H9 (cell line): ENCODE measurements around the gene NFATC2IP. TPM values are rescaled to one million over a fixed set of nuclear protein-coding genes. Genes with fewer than 3 reads are reported as not detected.

ENCODE experiments used
- DNase-seq: peaks from one replicate; pipeline ENCODE4 v3.0.0-alpha.2; 2017
- H2AFZ ChIP-seq: one replicate; pipeline ENCODE4 v1.6.1; 2013; ENCODE audit warnings: mild to moderate bottlenecking, low read length, control low read depth, moderate library complexity
- H2AK5ac ChIP-seq: 2 replicates; pipeline ENCODE4 v1.6.1; 2013; ENCODE audit warnings: low read length, control low read depth, mixed read lengths; ENCODE audit not compliant: insufficient read length
- H2BK120ac ChIP-seq: one replicate; pipeline ENCODE4 v1.6.1; 2013; ENCODE audit warnings: low read depth, mild to moderate bottlenecking, low read length, control low read depth, inconsistent platforms; ENCODE audit not compliant: poor library complexity, severe bottlenecking
- H2BK12ac ChIP-seq: 2 replicates; pipeline ENCODE4 v1.6.1; 2013; ENCODE audit warnings: low read length, control low read depth, mixed read lengths, low read depth; ENCODE audit not compliant: insufficient read length
- H2BK15ac ChIP-seq: 2 replicates; pipeline ENCODE4 v1.6.1; 2013; ENCODE audit warnings: low read depth, low read length, control low read depth
- H2BK20ac ChIP-seq: one replicate; pipeline ENCODE4 v1.6.1; 2013; ENCODE audit warnings: low read depth, mild to moderate bottlenecking, low read length, control low read depth, inconsistent platforms; ENCODE audit not compliant: poor library complexity, severe bottlenecking
- H2BK5ac ChIP-seq: 2 replicates; pipeline ENCODE4 v1.6.1; 2013; ENCODE audit warnings: low read length, control low read depth, mixed read lengths; ENCODE audit not compliant: insufficient read length
- H3K14ac ChIP-seq: 2 replicates; pipeline ENCODE4 v1.6.1; 2013; ENCODE audit warnings: low read length, control low read depth; ENCODE audit not compliant: insufficient read depth
- H3K18ac ChIP-seq: 2 replicates; pipeline ENCODE4 v1.6.1; 2013; ENCODE audit warnings: low read depth, mild to moderate bottlenecking, mixed read lengths, low read length, control low read depth; ENCODE audit not compliant: insufficient read length
- H3K23ac ChIP-seq: 2 replicates; pipeline ENCODE4 v1.6.1; 2013; ENCODE audit warnings: low read length, control low read depth, mixed read lengths, low read depth; ENCODE audit not compliant: insufficient read length
- H3K23me2 ChIP-seq: 2 replicates; pipeline ENCODE4 v1.6.1; 2013; ENCODE audit warnings: low read depth, mild to moderate bottlenecking, mixed read lengths, low read length, control low read depth; ENCODE audit not compliant: insufficient read length, poor library complexity, severe bottlenecking
- H3K27ac ChIP-seq: 2 replicates; pipeline ENCODE4 v1.5.1; 2013; ENCODE audit warnings: low read length, control low read depth, mixed read lengths, low read depth; ENCODE audit not compliant: insufficient read length
- H3K27me3 ChIP-seq: 2 replicates; pipeline ENCODE4 v1.6.1; 2013; ENCODE audit warnings: low read length, control low read depth, inconsistent platforms; ENCODE audit not compliant: insufficient read depth
- H3K4ac ChIP-seq: 2 replicates; pipeline ENCODE4 v1.6.1; 2013; ENCODE audit warnings: low read depth, mild to moderate bottlenecking, control low read depth, inconsistent platforms, low read length, moderate library complexity
- H3K4me1 ChIP-seq: 2 replicates; pipeline ENCODE4 v1.6.1; 2013; ENCODE audit warnings: low read length, control low read depth, inconsistent platforms; ENCODE audit not compliant: insufficient read depth
- H3K4me2 ChIP-seq: 2 replicates; pipeline ENCODE4 v1.6.1; 2013; ENCODE audit warnings: low read length, control low read depth, mixed read lengths; ENCODE audit not compliant: insufficient read length, insufficient read depth
- H3K56ac ChIP-seq: 2 replicates; pipeline ENCODE4 v1.6.1; 2013; ENCODE audit warnings: low read depth, mild to moderate bottlenecking, mixed read lengths, low read length, control low read depth; ENCODE audit not compliant: insufficient read length
- H3K79me1 ChIP-seq: 2 replicates; pipeline ENCODE4 v1.6.1; 2013; ENCODE audit warnings: low read depth, mild to moderate bottlenecking, moderate library complexity, low read length, control low read depth, inconsistent platforms; ENCODE audit not compliant: insufficient read depth, poor library complexity, severe bottlenecking
- H3K79me2 ChIP-seq: 2 replicates; pipeline ENCODE4 v1.6.1; 2013; ENCODE audit warnings: low read length, control low read depth, inconsistent platforms; ENCODE audit not compliant: insufficient read depth
- H3K9ac ChIP-seq: 2 replicates; pipeline ENCODE4 v1.6.1; 2013; ENCODE audit warnings: low read length, control low read depth, mixed read lengths; ENCODE audit not compliant: insufficient read length; ENCODE audit errors: extremely low read depth
- H3K9me3 ChIP-seq: one replicate; pipeline ENCODE4 v1.6.1; 2013; ENCODE audit warnings: low read depth, low read length, inconsistent platforms; ENCODE audit not compliant: control insufficient read depth
- H3T11ph ChIP-seq: one replicate; pipeline ENCODE4 v1.6.1; 2013; ENCODE audit warnings: mild to moderate bottlenecking, low read length, control low read depth, inconsistent platforms
- H4K20me1 ChIP-seq: one replicate; pipeline ENCODE4 v1.6.1; 2013; ENCODE audit not compliant: control insufficient read depth, insufficient read length, insufficient read depth
- H4K5ac ChIP-seq: 2 replicates; pipeline ENCODE4 v1.6.1; 2013; ENCODE audit warnings: low read depth, mild to moderate bottlenecking, mixed read lengths, low read length, control low read depth; ENCODE audit not compliant: insufficient read length
- H4K8ac ChIP-seq: replicated peaks from 2 replicates; pipeline ENCODE4 v1.6.1; 2013; ENCODE audit warnings: low read length, control low read depth, mixed read lengths, low read depth; ENCODE audit not compliant: insufficient read length
- H4K91ac ChIP-seq: 2 replicates; pipeline ENCODE4 v1.6.1; 2013; ENCODE audit warnings: low read depth, mild to moderate bottlenecking, moderate library complexity, mixed read lengths, low read length, control low read depth; ENCODE audit not compliant: insufficient read length
- H3K27ac Mint-ChIP-seq, 3 experiments: 2 replicates in 2 of 3; 3 replicates in 1 of 3; pipeline ENCODE4 v1.8.0; 2020 to 2021; ENCODE audit warnings: mixed read lengths in 3 of 3, mild to moderate bottlenecking in 1 of 3, moderate library complexity in 1 of 3
- H3K27me3 Mint-ChIP-seq: 2 replicates; pipeline ENCODE4 v1.8.0; 2021; ENCODE audit warnings: low read depth, mild to moderate bottlenecking, moderate library complexity, mixed read lengths
- H3K36me3 Mint-ChIP-seq, 3 experiments: 2 replicates in 2 of 3; 3 replicates in 1 of 3; pipeline ENCODE4 v1.8.0; 2020 to 2021; ENCODE audit warnings: low read depth in 3 of 3, mixed read lengths in 3 of 3; ENCODE audit not compliant: insufficient read depth in 1 of 3
- H3K4me1 Mint-ChIP-seq, 2 experiments: 2 replicates each; pipeline ENCODE4 v1.8.0; 2020; ENCODE audit warnings: mixed read lengths in 2 of 2
- H3K4me3 Mint-ChIP-seq, 2 experiments: 2 replicates in 1 of 2; 3 replicates in 1 of 2; pipeline ENCODE4 v1.8.0; 2020 to 2021; ENCODE audit warnings: mild to moderate bottlenecking in 2 of 2, mixed read lengths in 2 of 2, moderate library complexity in 1 of 2
- H3K9me3 Mint-ChIP-seq, 2 experiments: 2 replicates in 1 of 2; 3 replicates in 1 of 2; pipeline ENCODE4 v1.8.0; 2020; ENCODE audit warnings: mild to moderate bottlenecking in 2 of 2, mixed read lengths in 2 of 2, moderate library complexity in 1 of 2
- CTCF ChIP-seq: fragments of 200-600 bp; sonication (generic); conservative IDR thresholded peaks from 3 replicates; pipeline ENCODE4 v1.8.0; 2021; ENCODE audit warnings: antibody characterized with exemption, mild to moderate bottlenecking
- WGBS: extraction: QIAGEN DNeasy Blood & Tissue Kit; methylation state at CpG from one replicate; pipeline ENCODE4 v1.1.7; 2013; ENCODE audit warnings: missing lambda C conversion rate, low lambda C conversion rate, mixed read lengths; ENCODE audit not compliant: insufficient read length; ENCODE audit errors: extremely low coverage; 5-methylcytosine and 5-hydroxymethylcytosine counted together
- total RNA-seq: library from RNA; stranded (reverse); gene quantifications from 2 replicates; pipeline ENCODE4 v1.2.1, GENCODE V29; 2021

Gene NFATC2IP
- total RNA-seq, 1 experiment from 2014 or later, result 73.8 TPM

- H4K20me1 ChIP-seq, result no peaks in the 10 kb centered on the region
- H2AK5ac ChIP-seq, result no peak overlapping the region
- H3K23ac ChIP-seq, result no peak overlapping the region
- no peak overlapping the region for H2BK15ac ChIP-seq
- no peaks in the 10 kb centered on the region for H3K4me1 ChIP-seq
- no peaks in the 10 kb centered on the region for H3K9me3 ChIP-seq
- no peak overlapping the region for H3K14ac ChIP-seq
- H3K18ac ChIP-seq, result no peak overlapping the region
- no peak overlapping the region for H4K91ac ChIP-seq
- Mint-ChIP-seq H3K36me3 (peaks cover 3 to 19% (median 18%) of the 10 kb centered on the region in 3 experiments), H3K4me3 (no peak overlapping the region), H3K4me1 (no peaks in the 10 kb centered on the region), H3K9me3 (no peaks in the 10 kb centered on the region), H3K27ac (no peak overlapping the region), H3K27me3 (0 out of 2 replicates have a peak, but pooled peaks cover 2% of the 10 kb centered on the region)
- H3K27ac ChIP-seq, result no peak overlapping the region
- no CpG with 5 or more reads among the region's 4 CpGs for WGBS
- H2BK20ac ChIP-seq, result no peak overlapping the region
- no peak overlapping the region for H2BK12ac ChIP-seq
- no peak overlapping the region for H3K4me2 ChIP-seq
- H2BK5ac ChIP-seq, result no peak overlapping the region
- no peak overlapping the region for H3K9ac ChIP-seq
- H2BK120ac ChIP-seq, result no peak overlapping the region
- no peaks in the 10 kb centered on the region for H3K79me1 ChIP-seq
- no peak for TF ChIP-seq CTCF
- H4K5ac ChIP-seq, result no peak overlapping the region
- no peaks in the 10 kb centered on the region for H3K79me2 ChIP-seq
- no peak overlapping the region for H3K4ac ChIP-seq
- no peaks in the 10 kb centered on the region for H3K23me2 ChIP-seq
- DNase-seq, result no peak
- H3K27me3 ChIP-seq, result no peaks in the 10 kb centered on the region
- H2AFZ ChIP-seq, result no peak overlapping the region
- H4K8ac ChIP-seq, result no peak overlapping the region
- H3K56ac ChIP-seq, result no peak overlapping the region
- H3T11ph ChIP-seq, result no peak overlapping the region
Measured at GRCh38 chr16:28987170-28987853, 36.6 kb downstream of the NFATC2IP start.
